HG03439 (cell line): ENCODE results near the gene CPT1B.
A peak's percentile ranks its signal among the peaks of the same experiment; 100 is the strongest.
"Not testable (repeated sequence)": the region's sequence is repeated elsewhere in the genome, so short reads cannot be mapped to it uniquely, and the experiment has no call there.

Experiments
- ATAC-seq: cut with Tn5 transposase; IDR thresholded peaks from one replicate; pipeline ENCODE4 v1.9.1; 2021; ENCODE audit warnings: mild to moderate bottlenecking, moderate library complexity; ENCODE audit not compliant: unreplicated experiment

Gene CPT1B

DNA sequence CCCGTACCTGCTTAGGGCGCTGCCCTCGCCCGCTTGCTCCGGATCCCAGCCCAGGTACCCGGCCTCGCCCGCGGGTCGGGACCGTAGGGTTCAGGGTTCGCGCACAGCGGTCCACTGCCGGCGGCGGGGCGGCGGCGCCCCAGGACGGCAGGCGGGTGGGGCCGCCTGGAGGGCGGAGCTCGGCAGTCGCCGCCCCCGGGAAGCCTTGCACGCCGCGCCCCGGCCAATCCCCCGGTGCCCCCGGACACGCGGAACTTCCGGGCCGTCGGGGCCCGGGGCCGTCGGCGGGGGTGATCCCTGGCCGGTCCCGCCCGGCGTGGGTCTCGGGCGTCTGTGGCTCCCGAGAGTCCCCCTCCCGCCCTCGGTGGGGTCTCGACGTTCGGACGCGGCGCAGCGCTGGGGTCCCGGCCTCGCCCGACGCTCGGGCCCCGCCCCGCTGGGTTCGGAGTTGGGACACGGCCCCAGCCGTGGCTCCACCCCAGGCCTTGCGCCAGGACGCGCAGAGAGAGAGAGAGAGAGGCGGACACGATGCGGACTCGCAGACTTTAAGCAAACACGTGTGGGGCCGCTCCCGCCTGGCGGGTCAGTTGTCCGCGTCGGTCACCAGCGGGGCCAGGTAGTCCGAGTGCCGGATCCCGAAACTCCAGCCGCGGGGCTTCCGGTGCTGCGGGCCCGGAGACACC lies 48.2 kb downstream of the CPT1B start, which contains the start of gene TYMP:
TYMP (minus strand) TSS at position 116 of the 683 bp plus-strand sequence. CDS start 303 bp downstream, outside the sequence.
- ATAC-seq, result no peak

DNA sequence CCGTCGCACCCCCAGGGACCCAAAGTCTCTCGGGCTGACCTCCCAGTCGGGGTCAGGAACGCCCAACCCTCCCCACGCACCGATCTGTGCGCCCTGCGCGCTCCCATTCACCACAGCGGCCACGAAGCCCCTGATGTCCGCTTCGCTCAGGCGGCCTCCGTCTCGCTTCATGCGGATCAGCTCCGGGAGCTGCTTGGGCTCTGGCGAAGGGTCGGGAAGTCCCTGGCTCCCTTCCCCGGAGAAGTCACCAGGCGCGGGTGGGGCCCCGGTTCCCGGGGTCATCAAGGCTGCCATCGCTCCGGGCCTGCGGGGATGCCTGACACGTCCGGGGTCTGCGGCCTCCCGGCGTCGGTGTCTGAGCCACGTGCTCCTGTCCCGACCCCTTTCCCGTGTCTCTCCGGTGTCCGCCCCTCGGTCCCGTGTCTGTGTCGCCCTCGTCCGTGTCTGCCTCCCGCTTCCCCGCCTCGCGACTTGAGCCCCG lies 48.8 kb downstream of the CPT1B start:
- ATAC-seq, result no peak

DNA sequence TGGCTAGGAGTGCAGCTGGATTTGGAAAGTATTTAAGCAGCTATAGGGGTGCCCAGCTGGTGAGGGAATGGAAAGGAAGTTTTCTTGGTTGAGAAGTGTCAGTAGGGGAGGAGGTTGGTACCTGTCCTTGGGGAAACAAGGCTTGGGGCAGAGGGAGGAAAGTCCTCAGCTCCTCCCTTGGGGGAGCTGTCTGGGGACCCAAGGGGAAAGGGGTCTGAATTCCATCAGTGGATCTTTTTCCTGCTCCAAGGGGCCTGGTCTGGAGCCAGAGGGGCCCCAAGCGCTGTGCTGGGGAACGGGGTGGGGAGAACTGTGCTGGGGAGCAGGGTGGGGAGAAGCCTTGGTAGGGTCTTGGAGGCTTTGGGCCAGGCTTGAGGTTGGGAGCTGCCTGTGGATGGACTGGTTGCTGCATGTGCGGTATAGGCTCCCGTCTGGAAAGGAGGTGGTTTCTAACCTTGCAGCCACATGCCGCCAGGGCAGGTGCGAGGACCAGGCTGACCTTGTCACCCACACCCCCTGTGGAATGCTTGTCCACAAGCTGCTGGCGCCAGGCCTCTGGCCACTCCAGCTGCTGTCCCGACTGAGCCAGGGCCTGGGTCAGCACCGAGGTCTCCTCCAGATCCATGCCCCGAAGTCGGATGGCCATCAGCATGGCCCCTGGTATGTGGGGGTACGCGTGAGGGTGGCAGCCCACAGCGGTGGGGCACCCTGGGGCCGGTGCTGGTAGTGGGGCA lies 49.4 kb downstream of the CPT1B start:
- no peak for ATAC-seq

DNA sequence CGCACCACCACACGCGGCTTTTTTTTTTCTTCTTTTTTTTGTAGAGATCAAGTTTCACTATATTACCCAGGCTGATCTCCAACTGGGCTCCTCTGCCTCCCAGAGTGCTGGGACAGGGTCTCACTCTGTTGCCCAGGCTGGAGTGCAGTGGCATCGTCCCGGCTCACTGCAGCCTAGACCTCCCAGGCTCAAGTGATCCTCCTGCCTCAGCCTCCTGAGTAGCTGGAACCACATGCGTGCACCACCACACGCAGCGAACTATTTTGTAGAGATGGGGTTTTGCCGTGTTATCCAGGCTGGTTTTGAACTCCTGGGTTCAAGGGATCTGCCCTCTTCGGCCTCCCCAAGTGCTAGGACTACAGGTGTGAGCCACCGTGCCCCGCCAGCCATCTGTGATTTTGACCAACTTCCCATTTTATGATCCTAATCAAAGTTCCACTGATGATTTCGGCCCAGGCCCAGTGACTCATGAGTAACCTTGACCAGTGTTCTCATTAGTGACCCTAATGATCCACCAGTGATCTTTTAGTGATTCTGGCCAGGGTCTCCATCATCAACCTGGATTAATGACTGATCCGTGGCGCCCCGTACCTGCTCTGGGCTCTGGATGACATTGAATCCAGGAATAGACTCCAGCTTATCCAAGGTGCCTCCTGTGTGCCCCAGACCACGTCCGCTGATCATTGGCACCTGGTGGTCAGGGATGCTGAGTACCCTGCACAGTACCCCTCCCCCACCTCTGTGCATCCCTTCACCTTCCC lies 50.1 kb downstream of the CPT1B start:
- no peak for ATAC-seq

DNA sequence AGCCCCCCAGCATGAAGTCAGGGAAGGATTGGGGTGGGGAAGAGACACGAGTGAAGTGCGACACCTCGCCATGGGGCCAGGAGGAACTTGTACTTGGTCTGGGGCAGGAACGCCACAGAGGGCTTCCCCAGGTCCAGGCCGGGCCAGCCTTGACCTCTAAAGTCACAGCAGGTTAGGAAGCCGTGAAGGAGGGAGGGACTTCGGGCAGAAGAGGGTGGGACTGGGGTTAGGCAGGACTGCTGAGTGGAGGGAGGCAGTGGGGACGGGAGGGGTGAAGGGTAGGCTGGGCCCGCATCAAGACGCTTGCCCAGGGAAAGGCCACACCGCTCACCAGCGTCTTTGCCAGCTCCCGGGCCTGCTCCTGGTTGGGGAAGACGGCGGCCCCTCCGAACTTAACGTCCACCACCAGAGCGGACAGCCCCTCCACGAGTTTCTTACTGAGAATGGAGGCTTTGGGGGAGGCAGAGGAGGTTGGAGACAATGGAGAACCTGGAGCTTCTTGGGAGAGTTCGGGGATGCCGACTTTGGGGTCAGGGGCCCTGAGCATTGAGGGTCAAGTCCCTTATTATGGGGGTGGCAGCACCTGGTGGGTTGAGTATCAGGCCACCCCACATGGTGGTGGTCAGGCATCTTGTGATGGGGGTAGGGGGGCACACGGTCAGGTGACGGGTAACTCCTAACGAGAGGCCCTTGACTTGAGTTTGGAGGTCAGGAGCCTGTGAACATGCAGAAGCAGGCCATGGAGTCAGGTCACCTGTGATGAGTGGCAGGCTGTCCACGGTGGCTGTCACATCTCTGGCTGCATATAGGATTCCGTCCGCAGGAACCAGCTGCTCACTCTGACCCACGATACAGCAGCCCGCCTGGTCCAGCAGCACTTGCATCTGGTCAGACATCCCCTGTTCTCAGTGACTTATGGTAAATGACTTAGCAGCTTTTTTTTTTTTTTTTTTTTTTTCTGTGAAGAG lies 51.1 kb downstream of the CPT1B start:
- ATAC-seq, result no peak

DNA sequence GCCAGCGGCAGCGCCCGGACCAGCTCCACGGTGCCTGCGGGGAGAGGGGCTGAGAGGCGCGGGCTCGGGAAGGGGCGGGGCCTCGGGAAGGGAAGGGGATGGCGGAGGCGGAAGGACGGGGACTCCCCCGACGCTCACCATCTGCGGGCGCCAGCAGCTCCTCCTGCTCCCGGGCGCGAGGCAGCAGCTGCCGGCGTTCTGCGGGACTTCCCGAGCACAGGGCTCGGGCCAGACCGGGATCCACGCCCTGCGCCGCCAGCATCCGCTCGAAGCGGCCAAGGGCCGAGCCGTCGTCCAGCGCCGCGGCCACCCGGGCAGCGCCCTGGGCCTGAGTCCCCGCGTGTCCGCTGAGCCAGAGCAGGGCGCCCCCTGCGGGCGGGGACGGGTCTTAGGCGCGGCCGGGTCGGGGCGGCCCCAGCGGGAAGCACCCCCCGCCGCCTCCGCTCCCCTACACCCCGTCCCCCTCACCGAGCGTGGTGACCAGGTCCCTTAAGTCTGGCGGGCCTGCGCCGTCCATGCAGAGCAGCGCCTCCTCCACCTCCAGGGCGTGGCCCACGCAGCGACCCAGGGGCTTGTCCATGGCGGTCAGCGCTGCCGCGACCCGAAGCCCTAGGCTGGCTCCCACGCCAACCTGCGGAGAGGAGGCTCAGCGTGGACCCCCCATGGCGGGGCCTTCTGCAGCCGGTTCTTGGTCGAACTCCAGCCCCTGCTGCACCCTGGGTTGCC lies 52.0 kb downstream of the CPT1B start:
- ATAC-seq, result peak; percentile 25

DNA sequence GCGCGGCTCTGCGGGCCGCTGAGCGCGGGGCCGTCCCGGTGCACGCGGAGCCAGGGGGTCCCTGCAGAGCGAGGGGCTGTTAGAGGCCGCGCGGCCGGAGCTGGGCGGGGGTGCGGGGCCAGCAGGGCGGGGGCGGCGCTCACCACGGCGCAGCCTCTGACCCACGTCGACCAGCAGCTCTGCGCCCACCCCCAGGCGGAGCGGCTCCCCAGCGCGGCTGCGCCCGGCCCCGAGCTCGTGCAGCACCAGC lies 52.4 kb downstream of the CPT1B start:
- ATAC-seq, result peak; percentile 10

DNA sequence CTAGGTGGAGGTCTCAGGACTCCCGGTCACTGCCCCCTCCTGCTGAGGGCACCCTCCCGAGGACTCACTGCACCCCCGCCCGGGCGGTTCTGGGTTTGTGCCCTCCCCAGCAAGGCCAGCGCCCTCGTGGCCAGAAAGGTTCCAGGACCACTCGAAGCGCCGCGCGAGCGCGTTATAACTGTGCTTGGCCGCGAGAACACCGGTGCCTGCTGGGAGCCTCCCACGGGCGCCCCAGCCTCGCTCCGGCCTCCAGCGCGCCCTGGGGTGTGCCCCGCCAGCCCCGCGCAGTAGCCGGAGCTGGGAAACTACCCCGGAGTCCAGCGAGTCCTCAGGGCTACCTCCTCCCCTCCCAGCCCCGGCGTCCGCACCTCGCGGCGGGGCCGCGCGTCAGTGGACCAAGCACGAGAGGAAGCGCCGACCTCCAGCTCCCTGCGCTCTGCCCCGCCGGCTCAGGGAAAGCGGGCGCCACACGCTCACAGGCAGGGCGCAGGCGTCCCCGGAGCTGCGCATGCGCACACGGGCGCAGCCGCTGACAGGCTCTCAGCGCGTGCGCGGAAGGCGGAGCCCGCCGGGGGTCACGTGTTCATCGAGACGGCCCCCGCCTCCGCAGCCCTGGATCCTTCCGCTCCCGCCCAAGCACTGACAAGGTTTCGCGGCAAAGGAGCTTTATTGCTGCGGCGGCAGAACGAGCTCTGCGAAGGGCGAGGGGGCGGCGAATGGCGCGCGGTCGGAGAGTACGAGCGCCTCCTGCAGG lies 52.9 kb downstream of the CPT1B start, which contains the start of gene SCO2:
SCO2 (minus strand) TSS at position 495 of the 754 bp plus-strand sequence. CDS start 1,187 bp downstream, outside the sequence.
- peak; percentile 39 for ATAC-seq

DNA sequence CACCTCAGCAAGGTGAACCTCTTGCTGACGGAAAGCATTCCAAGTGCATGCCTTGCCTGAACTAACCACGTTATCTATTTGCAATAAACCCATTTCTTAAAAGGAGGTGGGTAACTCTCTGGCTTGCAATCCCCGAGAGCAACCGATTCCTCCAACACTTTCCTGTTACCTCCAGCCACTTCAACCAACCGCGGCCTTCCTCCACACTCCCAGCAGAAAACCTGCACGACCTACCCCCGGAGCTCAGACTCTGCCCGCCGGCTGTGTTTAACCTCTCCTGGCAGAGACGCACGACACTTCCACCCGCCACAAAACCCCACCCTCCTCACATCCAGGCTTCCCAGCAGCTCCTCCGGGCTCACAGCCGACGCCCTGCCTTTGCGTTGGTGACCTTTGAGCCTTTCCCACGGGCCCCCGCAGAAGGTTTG lies 53.5 kb downstream of the CPT1B start:
- ATAC-seq, result no peak

DNA sequence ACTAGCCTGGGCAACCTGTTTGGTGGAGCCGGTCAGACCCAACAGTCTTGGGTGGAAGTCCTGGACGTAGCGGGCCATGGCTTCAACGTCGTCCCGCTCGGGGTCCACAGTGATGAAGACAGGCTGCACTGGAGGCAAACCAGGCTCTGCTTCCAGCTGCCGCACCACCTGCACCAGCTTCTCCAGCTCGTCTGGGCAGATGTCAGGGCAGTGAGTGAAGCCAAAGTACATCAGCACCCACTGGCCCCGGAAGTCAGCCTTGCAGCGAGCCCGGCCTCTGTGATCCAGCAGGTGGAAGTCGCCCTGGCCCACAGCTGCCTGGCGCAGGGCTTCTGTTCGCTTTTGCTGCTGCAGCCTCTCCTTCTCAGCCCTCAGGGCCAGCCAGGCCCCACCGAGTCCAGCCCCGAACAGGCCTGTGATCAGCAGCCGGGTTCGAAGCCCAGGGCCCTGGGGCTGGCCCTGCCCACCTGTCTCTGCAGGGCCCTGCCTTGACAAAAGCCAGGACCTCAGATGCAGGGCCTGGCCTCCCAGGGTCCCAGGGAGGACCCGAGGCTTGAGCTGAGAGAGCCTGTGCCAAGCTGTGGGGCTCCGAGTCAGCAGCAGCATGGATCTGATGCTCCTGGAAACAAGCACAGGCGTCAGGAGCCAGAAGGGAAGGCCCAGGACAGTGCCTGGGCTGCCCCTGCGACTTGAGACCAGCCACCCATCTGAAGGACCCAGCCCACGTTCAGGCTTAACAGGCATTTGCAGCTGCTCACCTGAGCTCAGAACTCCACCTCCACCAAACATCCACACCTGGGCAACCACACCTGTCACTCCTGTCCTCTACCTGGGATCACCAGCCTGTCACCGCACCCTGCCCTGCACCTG lies 54.2 kb downstream of the CPT1B start:
- no peak for ATAC-seq

DNA sequence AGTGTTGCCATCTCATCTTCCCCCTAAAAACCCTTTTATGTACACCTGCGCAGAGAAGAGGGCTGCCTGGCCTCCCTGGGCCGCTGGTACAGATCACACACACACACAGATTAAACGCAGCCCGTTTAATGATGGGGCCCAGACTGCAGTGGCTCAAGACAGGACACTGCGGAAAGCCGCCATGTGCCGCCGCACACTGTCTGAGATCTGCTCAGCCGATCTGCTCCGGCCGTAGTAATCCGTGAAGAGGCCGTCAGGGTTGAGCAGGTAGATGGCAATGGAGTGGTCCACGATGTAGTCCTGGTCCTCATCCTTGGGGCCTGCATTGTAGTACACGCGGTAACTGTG lies 54.8 kb downstream of the CPT1B start:
- no peak for ATAC-seq

DNA sequence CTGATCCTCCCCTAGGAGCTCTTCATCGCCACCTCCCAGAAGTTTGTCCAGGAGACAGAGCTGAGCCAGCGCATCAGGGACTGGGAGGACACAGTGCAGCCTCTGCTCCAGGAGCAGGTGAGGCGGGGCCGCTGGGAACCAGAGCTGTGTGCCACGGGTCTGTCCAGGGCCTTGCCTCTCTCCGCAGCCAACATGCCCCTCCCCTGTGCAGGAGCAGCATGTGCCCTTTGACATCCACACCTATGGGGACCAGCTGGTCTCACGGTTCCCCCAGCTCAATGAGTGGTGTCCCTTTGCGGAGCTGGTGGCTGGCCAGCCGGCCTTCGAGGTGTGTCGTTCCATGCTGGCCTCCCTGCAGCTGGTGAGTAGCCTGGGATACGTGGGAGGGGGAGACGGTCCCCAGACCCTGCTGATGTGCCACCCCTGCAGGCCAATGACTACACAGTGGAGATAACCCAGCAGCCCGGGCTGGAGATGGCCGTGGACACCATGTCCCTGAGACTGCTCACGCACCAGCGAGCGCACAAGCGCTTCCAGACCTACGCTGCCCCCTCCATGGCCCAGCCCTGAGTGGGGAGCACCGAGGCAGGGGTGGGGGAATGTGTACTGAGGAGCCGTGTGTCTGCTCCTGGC lies 55.3 kb downstream of the CPT1B start:
- no peak for ATAC-seq

DNA sequence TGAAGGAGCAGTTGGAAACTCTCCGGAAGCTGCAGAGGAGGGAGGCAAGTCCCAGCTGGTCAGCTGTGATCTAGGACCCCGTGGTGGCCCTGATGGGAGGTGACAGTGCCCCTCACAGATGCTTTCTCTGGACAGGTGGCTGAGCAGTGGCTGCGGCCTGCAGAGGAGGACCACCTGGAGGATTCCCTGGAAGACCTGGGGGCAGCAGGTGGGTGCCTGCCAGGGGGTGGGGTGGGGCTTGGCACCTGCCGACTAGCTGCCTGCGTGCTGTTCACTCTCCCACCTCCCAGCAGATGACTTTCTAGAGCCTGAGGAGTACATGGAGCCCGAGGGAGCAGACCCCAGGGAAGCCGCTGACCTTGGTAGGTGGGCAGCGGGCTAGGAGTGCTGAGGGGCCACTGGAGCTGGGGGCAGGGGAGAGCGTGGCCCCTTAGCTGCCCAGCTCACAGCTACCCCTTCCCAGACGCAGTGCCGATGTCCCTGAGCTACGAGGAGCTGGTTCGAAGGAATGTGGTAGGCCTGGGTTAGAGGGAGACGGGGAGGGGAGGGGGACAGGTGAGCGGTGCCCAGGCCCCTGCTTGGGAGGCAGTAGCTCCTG lies 55.9 kb downstream of the CPT1B start:
- ATAC-seq, result no peak

DNA sequence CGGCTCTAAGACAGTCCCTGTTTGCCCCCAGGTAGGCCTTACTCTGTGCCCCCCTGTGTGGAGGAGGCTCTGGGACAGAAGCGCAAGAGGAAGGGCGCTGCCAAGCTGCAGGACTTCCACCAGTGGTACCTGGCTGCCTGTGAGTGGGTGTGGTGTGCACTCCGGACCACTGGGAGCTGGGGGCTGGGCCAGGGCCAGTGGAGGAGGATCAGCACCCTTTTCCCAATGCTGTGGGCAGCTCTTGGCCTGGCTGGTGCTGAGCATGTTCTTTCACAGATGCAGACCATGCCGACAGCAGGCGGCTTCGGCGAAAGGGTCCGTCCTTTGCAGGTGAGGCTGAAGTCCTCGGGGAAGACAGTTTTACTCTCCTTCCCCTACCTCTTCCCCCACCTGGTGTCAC lies 56.5 kb downstream of the CPT1B start:
- no peak for ATAC-seq

DNA sequence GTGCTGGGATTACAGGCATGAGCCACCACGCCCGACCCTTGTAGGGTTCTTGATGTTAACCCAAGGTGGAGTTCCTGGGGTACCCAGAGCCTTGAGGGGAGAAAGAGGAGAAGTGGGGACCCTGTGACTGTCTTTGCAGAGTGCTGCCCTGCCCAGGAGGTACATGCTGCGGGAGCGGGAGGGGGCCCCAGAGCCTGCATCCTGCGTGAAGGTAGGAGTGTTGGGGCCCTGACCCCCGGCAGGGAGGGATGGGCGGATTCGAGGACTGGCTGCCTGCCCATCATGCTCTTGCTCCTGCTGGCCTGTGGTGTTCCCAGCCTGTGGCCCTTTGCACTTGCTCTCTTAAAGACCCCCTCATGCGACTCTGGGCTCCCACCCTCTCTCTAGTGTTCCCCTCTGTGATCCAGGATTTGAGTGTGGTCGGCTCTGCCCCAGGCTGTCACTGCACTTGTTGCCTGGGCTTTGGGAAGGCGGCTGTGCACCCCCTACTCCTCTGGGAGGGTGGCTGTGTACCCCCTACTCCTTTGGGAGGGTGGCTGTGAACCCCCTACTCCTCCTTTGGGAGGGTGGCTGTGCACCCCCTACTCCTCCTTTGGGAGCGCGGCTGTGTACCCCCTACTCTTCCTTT lies 57.3 kb downstream of the CPT1B start:
- ATAC-seq, result no peak

DNA sequence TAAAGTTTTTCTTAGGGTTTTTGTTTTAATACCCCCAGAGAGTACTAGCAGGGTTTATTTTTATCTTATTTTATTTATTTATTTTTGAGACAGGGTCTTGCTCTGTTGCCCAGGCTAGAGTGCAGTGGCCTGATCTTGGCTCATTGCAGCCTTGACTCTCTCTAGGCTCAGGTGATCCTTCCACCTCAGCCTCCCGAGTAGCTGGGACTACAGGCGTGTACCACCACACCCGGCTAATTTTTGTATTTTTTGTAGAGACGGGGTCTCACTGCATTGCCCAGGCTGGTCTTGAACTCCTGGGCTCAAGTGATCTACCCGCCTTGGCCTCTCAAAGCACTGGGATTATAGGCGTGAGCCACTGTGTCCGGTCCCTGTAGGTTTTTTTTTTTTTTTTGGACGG lies 58.0 kb downstream of the CPT1B start:
- ATAC-seq, result not testable (repeated sequence)

DNA sequence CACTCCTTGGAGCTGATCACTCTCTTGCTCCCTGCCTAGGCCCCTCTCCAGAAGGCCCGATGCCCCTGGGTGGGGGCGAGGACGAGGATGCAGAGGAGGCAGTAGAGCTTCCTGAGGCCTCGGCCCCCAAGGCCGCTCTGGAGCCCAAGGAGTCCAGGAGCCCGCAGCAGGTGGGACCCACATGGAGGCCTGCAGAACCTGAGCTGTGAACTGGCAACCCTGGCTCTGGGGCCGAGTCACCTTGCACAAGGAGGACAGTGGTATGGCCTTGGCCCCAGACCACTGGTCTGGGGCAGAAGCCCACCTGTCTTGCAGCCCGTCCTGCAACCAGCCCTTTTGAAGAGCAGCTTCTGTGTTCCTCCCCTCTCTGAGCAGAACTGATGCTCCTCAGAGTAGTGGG lies 59.1 kb downstream of the CPT1B start:
- no peak for ATAC-seq
